NCI-H2107 treated with DMSO at 0.1 percent for 48 hours (cell line): ENCODE data around the gene GOLGA6C.
"Not testable (repeated sequence)": the region's sequence is repeated elsewhere in the genome, so short reads cannot be mapped to it uniquely, and the experiment has no call there.

Source experiments
- DNase-seq: peaks from one replicate; lab custom pipeline; 2025; ENCODE audit not compliant: unreplicated experiment; lab: John Stamatoyannopoulos, UW

Gene GOLGA6C, protein sequence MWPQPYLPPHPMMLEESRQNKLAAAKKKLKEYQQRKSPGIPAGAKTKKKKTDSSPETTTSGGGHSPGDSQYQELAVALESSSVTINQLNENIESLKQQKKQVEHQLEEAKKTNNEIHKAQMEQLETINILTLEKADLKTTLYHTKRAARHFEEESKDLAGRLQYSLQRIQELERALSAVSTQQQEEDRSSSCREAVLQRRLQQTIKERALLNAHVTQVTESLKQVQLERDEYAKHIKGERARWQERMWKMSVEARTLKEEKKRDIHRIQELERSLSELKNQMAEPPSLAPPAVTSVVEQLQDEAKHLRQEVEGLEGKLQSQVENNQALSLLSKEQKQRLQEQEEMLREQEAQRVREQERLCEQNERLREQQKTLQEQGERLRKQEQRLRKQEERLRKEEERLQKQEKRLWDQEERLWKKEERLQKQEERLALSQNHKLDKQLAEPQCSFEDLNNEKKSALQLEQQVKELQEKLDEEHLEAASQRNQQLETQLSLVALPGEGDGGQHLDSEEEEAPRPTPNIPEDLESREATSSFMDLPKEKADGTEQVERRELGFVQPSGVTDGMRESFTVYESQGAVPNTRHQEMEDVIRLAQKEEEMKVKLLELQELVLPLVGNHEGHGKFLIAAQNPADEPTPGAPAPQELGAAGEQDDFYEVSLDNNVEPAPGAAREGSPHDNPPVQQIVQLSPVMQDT

GRCh38 chr15:75258034-75258433 lies at the start of gene GOLGA6C:
TSS of gene GOLGA6C (plus strand) at chr15:75258334. CDS start at chr15:75258599, 265 bp downstream.
- DNase-seq: not testable (repeated sequence)

DNA sequence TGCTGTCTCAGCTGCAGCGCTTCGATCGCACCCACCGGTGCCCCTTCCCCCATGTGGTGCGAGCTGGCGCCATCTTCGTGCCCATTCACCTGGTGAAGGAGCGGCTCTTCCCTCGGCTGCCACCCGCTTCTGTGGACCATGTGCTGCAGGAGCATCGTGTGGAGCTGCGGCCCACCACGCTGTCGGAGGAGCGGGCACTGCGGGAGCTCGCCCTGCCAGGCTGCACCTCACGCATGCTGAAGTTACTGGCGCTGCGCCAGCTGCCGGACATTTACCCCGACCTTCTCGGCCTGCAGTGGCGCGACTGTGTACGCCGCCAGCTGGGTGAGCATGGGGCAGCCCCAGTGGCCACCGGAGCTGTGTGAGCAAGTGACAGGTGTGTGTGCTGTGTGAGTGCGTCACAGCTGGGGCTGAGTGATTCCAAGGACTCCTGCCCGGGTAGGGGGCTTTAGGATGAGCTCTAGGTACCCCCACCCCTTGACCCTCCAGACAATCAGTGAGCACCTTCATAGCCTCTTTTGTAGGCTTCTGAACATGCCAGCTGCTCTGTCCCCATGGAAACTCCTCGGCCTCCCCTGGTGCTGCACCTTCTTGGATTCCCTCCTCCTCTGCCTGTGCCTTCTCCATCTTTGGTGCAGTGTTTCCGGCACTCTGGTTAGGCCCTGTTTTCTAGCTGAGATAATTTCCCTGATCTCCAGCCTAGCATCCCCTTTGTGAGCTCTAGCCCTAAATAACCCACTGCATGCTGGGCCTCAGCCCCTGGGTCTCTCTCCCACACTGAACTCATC lies 49.4 kb upstream of the GOLGA6C start:
- no peak for DNase-seq

DNA sequence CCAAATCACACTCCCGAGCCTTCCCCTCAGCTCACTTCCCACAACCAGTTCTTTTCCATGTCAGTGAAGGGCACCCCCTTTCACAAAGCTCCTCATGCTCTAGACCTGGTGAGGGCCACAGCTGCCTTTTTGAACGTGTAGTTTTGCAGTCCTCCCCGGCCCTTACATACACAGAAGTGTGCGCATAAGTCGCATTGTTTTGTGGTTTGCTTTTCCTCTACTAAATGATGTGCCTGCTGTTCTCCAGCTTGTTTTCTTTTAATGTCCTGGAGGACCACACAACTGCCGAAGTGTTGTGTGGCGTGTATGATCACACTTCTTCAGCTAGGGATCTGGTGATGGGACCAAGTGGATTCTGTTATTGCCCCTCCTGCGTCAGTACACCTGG lies 48.9 kb upstream of the GOLGA6C start:
- DNase-seq: no peak

DNA sequence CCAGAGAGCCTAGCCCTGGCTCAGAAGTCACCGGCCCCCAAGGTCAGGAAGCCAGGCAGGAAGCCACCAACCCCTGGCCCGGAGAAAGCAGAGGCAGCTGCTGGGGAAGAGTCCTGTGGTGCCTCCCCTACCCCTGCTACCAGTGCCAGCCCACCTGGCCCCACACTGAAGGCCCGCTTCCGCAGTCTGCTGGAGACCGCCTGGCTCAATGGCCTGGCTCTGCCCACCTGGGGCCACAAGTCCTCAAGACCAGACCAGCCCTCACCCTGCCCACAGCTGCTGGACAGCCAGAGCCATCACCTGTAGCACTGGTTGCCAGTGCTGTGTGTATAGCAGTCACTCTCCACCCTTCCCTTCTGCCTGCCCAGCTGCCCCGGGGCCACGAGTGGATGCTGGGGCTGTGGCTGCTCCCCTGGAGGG lies 47.3 kb upstream of the GOLGA6C start:
- DNase-seq: no peak

- DNase-seq: no peak
These were observed 46.5 kb upstream of the GOLGA6C start for GRCh38 chr15:75211436-75212199.

DNA sequence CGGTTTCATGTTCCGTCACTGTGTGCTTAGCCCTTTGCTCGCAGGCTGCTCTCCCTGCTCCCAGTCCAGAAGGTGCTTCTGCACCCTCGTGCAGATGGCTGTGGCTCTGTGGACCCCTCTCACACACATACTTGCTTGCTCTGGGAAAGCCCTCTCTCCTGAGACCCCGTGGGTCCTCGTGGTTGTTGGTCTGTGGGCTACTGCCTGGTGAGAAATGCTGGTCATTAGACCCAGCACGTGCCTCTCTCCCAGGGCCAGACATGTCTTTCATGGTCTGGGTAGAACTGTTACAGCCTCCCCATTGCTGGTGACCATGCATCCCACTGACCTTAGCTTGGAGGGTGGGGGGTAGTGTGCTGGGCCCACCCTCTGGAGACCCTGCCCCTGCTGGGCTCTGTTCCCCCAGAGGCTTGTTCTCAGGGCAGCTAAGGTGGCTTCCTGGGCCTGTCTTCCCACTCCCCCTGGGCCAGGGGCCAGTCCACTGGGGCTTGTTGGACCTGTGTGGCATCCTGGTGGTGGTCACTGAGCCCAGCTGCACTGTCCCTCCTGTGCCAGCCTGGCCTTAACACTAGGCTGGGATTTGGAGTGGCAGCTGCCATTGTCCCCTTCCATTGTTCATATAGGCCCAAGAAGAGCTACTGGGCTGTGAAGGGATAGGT lies 45.8 kb upstream of the GOLGA6C start:
- DNase-seq: no peak

- DNase-seq: no peak
These were observed 44.8 kb upstream of the GOLGA6C start for GRCh38 chr15:75213212-75213767.

- no peak for DNase-seq
These were observed 44.3 kb upstream of the GOLGA6C start for GRCh38 chr15:75213768-75214221.

DNA sequence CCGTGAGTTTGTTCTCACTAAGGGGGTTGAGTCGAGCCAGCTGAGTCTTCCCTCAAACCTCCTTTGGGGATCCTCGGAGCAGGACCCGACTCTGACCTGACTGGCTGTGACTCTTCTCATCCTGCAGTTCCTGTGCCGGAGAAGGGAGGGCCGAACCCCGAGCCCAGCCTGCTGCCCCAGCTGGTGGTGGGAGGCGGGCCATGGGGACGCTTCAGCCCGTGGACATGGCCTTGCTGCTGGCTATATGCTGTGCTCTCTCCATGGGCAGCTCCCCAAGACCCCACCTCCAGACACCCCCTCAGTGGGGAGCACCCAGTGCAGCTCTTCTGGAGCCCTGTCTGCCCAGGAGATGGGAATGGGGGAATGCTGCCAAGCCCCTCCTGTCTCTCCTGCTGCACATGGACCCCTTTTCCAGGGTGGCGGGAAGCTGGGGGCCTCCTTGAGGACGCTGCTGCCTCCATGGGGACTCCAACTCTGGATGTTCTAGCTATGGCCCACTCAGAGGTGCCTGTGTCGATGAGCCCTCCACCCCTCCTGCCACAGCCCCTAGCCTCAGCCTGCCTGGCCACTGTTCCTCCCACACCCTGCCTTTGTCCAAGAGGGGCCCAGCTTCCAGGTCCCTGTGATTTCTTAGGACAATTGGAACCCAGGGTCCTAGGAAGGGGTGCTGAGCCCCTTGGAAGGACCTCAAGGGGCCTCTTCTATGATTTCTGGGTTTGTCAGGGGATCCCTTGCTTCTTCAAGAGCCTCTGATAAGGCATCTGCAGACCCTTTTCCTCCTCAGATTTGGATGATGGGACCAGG lies 43.6 kb upstream of the GOLGA6C start:
- DNase-seq: no peak

DNA sequence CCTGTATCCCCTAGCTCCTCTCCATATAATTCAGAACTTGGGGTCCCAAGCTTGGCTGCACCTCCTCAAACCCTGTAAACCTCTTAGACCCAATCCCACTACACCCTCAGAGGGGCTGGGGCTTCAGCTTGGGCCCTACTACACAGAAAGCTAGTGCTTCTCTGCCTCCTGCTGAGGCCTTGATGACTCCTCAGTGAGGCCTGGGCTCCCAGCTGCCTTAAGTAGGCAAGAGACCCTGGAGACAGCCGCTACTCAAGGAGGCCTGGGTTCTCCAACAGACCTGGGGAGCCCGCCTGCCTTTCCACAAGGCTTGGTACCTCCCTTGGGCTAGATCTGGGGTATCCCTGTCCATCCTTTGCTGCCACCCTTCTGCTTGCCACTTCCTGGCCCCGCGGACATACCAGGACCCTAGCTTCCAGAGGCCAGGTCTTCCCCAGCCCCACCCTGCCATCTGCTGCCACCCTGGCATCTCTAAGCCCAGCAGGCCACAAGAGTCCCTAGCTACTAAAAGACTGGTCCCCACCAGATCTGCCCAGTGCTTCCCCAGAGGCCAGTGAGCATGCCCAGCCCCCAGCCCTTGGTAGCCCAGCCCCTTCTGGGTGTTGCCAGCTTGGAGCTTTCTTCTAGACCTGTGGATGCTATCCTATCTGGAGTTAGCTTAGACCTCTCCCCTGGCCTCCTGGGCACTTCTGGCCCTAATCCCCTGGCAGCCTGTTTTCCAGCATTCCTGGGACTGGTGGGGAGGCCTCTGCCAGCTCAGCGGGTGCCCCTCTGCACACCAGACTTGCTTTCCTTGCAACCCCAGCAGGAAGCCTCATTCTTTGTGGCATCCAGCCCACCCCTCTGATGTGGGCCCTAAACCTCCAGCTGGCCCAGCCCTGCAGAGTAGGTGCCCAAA lies 42.8 kb upstream of the GOLGA6C start:
- no peak for DNase-seq

- DNase-seq: no peak
These were observed 41.1 kb upstream of the GOLGA6C start for GRCh38 chr15:75217012-75217411.

- DNase-seq: not testable (repeated sequence)
These were observed 40.6 kb upstream of the GOLGA6C start for GRCh38 chr15:75217574-75217973.

- DNase-seq: not testable (repeated sequence)
These were observed 38.6 kb upstream of the GOLGA6C start for GRCh38 chr15:75219507-75219929.

DNA sequence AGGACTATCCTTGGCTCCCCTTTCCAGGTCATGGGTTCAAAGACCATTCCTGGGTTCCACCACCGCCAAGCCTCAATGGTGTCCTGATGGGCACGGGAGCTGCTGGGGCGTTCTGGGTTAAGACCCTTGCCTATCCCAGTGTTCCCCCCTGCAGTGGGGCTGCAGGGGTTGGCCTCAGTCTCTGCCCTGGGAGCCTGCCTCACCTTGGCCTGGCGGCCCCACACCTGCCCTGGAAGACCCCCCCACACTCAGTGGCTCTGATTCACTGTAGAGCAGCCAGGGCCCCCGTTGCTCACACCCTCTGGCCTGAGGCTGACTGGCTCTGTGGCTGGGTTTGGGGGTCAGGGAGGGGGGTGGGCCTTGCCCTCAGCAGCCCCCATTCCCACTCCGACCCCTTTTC lies 34.4 kb upstream of the GOLGA6C start:
- DNase-seq: no peak

DNA sequence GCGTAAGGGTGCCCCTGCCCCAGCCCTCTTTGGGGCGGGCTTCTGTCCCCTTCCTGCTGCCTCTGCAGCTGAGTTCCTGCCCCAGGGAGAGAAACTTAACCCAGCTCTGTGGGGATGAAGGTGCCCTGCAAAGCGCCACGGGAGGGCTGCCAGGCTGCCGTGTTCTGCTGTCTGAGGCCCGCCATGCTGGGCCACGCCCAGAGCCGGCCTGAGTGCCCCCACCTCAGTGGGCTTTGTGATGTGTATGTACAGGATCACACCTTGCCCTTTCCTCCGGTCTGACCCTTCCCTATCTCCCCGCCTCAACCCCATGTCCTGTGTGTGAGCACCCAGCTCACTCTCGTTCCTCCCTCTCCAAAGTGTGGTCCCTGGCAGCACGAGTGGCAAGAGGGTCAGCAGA lies 33.9 kb upstream of the GOLGA6C start:
- no peak for DNase-seq

GRCh38 chr15:75225102-75225836 lies 32.9 kb upstream of the GOLGA6C start:
- DNase-seq: not testable (repeated sequence)

GRCh38 chr15:75225951-75226732 lies 32.0 kb upstream of the GOLGA6C start:
- no peak for DNase-seq
